ENCODE measurements around the gene SLC15A3. TPM values are rescaled to one million over a fixed set of nuclear protein-coding genes. Genes with fewer than 3 reads are reported as not detected.

The SLC15A3 gene
- total and polyA plus RNA-seq, 3 donors from 2014 or later, result 8.0 to 24.4 (median 9.3) TPM

DNA sequence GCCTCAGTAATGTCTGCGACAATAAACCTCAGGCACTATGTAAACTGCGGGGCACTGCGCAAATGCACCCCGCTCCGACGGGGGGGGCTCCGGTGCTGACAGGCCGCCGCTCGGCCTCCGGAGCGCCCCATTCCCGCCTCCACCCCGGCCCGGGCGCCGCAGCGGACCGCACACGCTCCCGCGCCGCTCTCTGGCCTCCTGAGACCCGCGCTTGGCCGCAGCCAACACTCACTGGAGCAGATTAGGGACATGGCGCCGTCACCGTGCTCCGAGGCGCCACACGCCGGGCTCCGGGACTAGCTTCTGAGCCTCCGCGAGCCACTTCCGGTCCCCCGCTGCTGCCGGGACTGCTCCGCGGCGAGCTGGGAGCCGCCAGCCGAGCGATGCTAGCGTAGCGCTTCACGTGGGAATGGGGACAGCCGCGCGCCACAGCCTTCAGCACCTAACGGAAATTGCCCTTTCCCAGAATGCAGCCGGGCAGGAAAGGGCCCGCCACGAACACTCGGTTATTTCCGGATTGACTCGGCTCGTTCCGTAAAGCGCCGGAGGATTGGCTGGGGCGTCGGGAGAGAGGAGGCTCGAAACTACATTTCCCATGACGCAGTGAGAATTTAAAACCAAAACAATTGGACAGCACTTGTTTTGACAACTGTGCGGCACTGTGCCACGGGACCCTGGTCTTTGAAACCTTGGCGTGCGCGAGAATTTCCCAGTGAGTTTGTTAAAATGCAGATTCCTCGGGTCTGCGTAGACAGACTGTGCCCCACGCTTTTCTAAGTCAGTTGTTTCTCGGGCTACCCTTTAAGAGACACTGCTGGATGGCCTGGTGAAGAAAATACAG lies 45.6 kb downstream of the SLC15A3 start, which contains the start of gene PRPF19:
Gene PRPF19 (minus strand): TSS at position 454 of the 841 bp plus-strand sequence. CDS start 203 bp downstream, at position 251.
- intact Hi-C loops (cut with DNase I; ENCODE audit: low total_unique reads), result no loop called here
- DNase-seq, result peak; percentile 98

DNA sequence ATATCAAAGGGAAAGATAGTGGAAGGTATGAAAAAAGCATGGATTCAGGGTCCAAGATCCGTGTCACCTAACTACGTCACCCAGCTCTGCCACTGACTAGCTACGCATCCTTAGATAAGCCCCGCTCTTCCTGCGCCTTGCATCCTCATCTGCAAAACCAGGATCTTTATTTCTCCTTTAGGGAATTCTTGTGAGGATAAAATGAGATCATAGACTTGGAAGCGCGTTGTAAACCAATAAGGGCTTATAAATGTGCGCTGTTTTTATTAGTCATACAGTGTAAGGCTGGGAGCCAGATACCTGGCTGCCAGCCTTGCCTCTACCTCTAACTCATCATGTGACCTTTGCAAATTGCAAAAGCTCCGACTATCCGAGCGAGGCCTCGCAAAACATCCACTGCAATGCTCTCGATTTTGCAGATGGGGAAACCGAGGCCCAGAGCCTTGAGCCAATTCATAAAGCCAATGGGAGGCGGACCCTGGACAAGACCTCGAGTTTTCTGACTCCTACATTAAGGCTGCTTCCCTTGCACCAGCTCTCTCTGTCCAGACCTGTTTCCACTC lies 46.3 kb downstream of the SLC15A3 start:
- TF ChIP-seq POLR2A (IDR thresholded peaks at IDR 0.05), result no peak
- TF ChIP-seq, protein P1, sequence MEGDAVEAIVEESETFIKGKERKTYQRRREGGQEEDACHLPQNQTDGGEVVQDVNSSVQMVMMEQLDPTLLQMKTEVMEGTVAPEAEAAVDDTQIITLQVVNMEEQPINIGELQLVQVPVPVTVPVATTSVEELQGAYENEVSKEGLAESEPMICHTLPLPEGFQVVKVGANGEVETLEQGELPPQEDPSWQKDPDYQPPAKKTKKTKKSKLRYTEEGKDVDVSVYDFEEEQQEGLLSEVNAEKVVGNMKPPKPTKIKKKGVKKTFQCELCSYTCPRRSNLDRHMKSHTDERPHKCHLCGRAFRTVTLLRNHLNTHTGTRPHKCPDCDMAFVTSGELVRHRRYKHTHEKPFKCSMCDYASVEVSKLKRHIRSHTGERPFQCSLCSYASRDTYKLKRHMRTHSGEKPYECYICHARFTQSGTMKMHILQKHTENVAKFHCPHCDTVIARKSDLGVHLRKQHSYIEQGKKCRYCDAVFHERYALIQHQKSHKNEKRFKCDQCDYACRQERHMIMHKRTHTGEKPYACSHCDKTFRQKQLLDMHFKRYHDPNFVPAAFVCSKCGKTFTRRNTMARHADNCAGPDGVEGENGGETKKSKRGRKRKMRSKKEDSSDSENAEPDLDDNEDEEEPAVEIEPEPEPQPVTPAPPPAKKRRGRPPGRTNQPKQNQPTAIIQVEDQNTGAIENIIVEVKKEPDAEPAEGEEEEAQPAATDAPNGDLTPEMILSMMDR (IDR thresholded peaks at IDR 0.05), result no peak
- H3K36me3 ChIP-seq (ENCODE audit: low read depth, missing control alignments), result no peaks in the 10 kb centered on the region
- H3K27ac ChIP-seq, result peak overlapping the region; percentile 77 to 93
- no peak for DNase-seq
- H3K27me3 ChIP-seq, result no peaks in the 10 kb centered on the region
- H3K4me1 ChIP-seq, result peaks cover 13% of the 10 kb centered on the region
- H3K9me3 ChIP-seq, result no peaks in the 10 kb centered on the region
- intact Hi-C loops (cut with DNase I; ENCODE audit: low total_unique reads), result no loop called here
- peak overlapping the region; percentile 96 to 99 for H3K4me3 ChIP-seq
- 3 to 5% methylated on average over 16 of the region's 16 CpGs for WGBS, 2 donors

More for the DNA sequence above, 45.6 kb downstream of the SLC15A3 start, which contains the start of gene PRPF19:
- Histone ChIP-seq H3K27ac (peak within 1 kb of the TSS; percentile 77 to 93), H3K9me3 (no peaks in the 10 kb centered on the region), H3K4me1 (peaks cover 13% of the 10 kb centered on the region), H3K27me3 (no peaks in the 10 kb centered on the region), H3K4me3 (peak within 1 kb of the TSS; percentile 96 to 99), H3K36me3 (ENCODE audit: low read depth, missing control alignments) (no peaks in the 10 kb centered on the region)
- WGBS, 2 donors, result 0 to 1% methylated on average over 49 to 71 of the region's 75 CpGs
- TF ChIP-seq, protein P1 (IDR thresholded peaks at IDR 0.05), result no peak
- TF ChIP-seq POLR2A (IDR thresholded peaks at IDR 0.05), result peak; percentile 22

DNA sequence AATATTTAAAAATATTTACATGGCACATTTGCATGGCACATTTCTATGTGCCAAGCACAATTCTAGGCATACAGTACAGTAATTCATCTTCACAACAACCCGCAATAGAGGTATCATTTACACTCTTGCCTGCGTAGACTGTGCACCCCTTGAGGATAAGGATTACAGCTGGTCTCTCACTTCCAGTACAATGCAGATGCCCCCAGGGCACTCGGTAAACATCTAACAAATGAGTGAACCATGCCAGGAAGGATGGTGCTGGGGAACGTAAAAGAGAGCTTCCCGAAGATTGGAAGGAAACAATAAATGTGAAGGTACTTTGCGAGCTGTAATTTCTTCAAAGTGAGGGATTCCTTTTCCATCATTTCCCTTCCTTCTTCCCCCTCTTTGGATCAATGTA lies 46.9 kb downstream of the SLC15A3 start:
- no peak for DNase-seq
- no peaks in the 10 kb centered on the region for H3K27me3 ChIP-seq
- 34 to 39% methylated on average over 6 of the region's 6 CpGs for WGBS, 2 donors
- intact Hi-C loops (cut with DNase I; ENCODE audit: low total_unique reads), result no loop called here
- no peaks in the 10 kb centered on the region for H3K9me3 ChIP-seq
- H3K36me3 ChIP-seq (ENCODE audit: low read depth, missing control alignments), result no peaks in the 10 kb centered on the region
- no peak for TF ChIP-seq POLR2A (IDR thresholded peaks at IDR 0.05)
- TF ChIP-seq, protein P1 (IDR thresholded peaks at IDR 0.05), result no peak
- H3K4me3 ChIP-seq, result peak overlapping the region; percentile 96 to 99
- no peak overlapping the region for H3K27ac ChIP-seq
- peaks cover 13% of the 10 kb centered on the region for H3K4me1 ChIP-seq

DNA sequence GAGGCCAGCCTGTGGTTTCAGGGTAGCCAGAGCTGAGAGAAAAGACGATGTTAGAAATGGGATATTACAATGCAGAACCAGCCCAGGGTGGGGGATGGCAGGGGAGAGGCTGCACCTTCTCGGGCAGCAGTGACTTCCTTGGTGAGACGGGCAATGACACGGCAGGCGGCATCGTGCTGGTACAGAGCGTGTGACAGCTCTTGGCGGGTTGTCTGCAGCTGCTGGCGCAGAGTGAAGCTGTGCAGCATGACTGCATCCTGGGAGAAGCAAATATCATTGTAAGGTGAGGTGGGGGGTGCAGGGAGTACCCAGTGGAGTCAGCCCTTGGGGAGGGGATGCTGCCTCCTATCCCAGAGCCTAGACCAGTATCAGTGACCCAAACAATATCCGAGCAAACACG lies 49.4 kb downstream of the SLC15A3 start:
- TF ChIP-seq, protein P1 (IDR thresholded peaks at IDR 0.05), result no peak
- no peak for TF ChIP-seq POLR2A (IDR thresholded peaks at IDR 0.05)
- H3K27me3 ChIP-seq, result no peaks in the 10 kb centered on the region
- DNase-seq, result no peak
- no peaks in the 10 kb centered on the region for H3K36me3 ChIP-seq (ENCODE audit: low read depth, missing control alignments)
- WGBS, 2 donors, result 90 to 96% methylated on average over 9 to 11 of the region's 11 CpGs
- intact Hi-C loops (cut with DNase I; ENCODE audit: low total_unique reads), result no loop called here
- H3K9me3 ChIP-seq, result no peaks in the 10 kb centered on the region
- no peak overlapping the region for H3K27ac ChIP-seq
- no peak overlapping the region for H3K4me3 ChIP-seq
- H3K4me1 ChIP-seq, result peaks cover 13% of the 10 kb centered on the region
